Peyer's patch (tissue), 4 donors: ENCODE measurements around the gene STPG3. TPM values are rescaled to one million over a fixed set of nuclear protein-coding genes. Genes with fewer than 3 reads are reported as not detected.

Source experiments
- DNase-seq, 3 donors: peaks; one replicate each; pipeline ENCODE4 v3.0.0-alpha.2; 2017 to 2019
- H3K27ac ChIP-seq, 4 donors: fragments of 200-600 bp; sonication (generic); one replicate each; pipeline ENCODE4 v1.5.1; 2016 to 2019
- H3K27me3 ChIP-seq, 2 donors: fragments of 200-600 bp; sonication (generic); one replicate each; pipeline ENCODE4 v1.5.1; 2019
- H3K36me3 ChIP-seq, 3 donors: fragments of 200-600 bp; sonication (generic); one replicate each; pipeline ENCODE4 v1.5.1; 2016 to 2019
- H3K4me1 ChIP-seq, 4 donors: fragments of 200-600 bp; sonication (generic); one replicate each; pipeline ENCODE4 v1.5.1; 2016 to 2019
- H3K4me3 ChIP-seq, 4 donors: fragments of 200-600 bp; sonication (generic); 1 replicate in 3 of 4; 2 replicates in 1 of 4; pipeline ENCODE4 v1.5.1; 2016 to 2019; ENCODE audit warnings: mild to moderate bottlenecking in 1 of 4
- H3K9me3 ChIP-seq, 4 donors: fragments of 200-600 bp; sonication (generic); one replicate each; pipeline ENCODE4 v1.5.1; 2016 to 2019; ENCODE audit warnings: mild to moderate bottlenecking in 1 of 4
- CTCF ChIP-seq, 6 experiments: fragments of 450-650 bp in 4 of 6; fragments of 200-600 bp in 2 of 6; sonication (generic) in 1 of 6; IDR thresholded peaks; one replicate each; pipeline ENCODE4 v1.5.1; 2017 to 2019; ENCODE audit warnings: antibody characterized with exemption in 6 of 6, mild to moderate bottlenecking in 3 of 6, moderate library complexity in 1 of 6
- POLR2A ChIP-seq, 2 donors: fragments of 450-650 bp; IDR thresholded peaks; one replicate each; pipeline ENCODE4 v1.5.1; 2017; ENCODE audit warnings: antibody characterized with exemption in 2 of 2, mild to moderate bottlenecking in 2 of 2, moderate library complexity in 2 of 2
- total RNA-seq, 4 donors: library from RNA; depleted of rRNA; stranded (reverse); fragments of >200 nt; gene quantifications; one replicate each; pipeline ENCODE4 v1.1.0, GENCODE V29; 2016

STPG3 gene
- total RNA-seq, 4 donors from 2014 or later = not detected

GRCh38 chr9:137300567-137301080, 49.5 kb downstream of the STPG3 start:
- no peak for TF ChIP-seq CTCF (IDR thresholded peaks at IDR 0.05)
- no peak for TF ChIP-seq POLR2A (IDR thresholded peaks at IDR 0.05)
- H3K27ac ChIP-seq = peak overlapping the region; percentile 57 to 99 (median 90)
- peaks cover 6 to 69% (median 22%) of the 10 kb centered on the region in 4 donors for H3K4me1 ChIP-seq
- no peaks in the 10 kb centered on the region for H3K9me3 ChIP-seq
- peak overlapping the region; percentile 33 to 65 (median 56) for H3K4me3 ChIP-seq
- peak in 1 of 3 donors; percentile 61 for DNase-seq
- no peaks in the 10 kb centered on the region for H3K36me3 ChIP-seq
- no peaks in the 10 kb centered on the region for H3K27me3 ChIP-seq

GRCh38 chr9:137301081-137301947, 50.2 kb downstream of the STPG3 start:
- no peaks in the 10 kb centered on the region for H3K27me3 ChIP-seq
- DNase-seq = peak in 1 of 3 donors; percentile 83
- H3K36me3 ChIP-seq = no peaks in the 10 kb centered on the region
- H3K4me3 ChIP-seq = peak overlapping the region; percentile 33 to 65 (median 56)
- H3K9me3 ChIP-seq = no peaks in the 10 kb centered on the region
- H3K27ac ChIP-seq = peak overlapping the region; percentile 57 to 99 (median 90)
- TF ChIP-seq CTCF (IDR thresholded peaks at IDR 0.05) = peak in 2 of 6 experiments; percentile 22 to 28
- peak; percentile 71 to 78 for TF ChIP-seq POLR2A (IDR thresholded peaks at IDR 0.05)
- H3K4me1 ChIP-seq = peaks cover 10 to 70% (median 25%) of the 10 kb centered on the region in 4 donors

- no peaks in the 10 kb centered on the region for H3K9me3 ChIP-seq
- peak within 1 kb of the TSS; percentile 33 to 65 (median 58) for H3K4me3 ChIP-seq
- peak; percentile 86 to 89 for TF ChIP-seq POLR2A (IDR thresholded peaks at IDR 0.05)
- no peak for TF ChIP-seq CTCF (IDR thresholded peaks at IDR 0.05)
- peak within 1 kb of the TSS; percentile 73 to 99 (median 90) for H3K27ac ChIP-seq
- H3K36me3 ChIP-seq = no peaks in the 10 kb centered on the region
- DNase-seq = peak; percentile 92 to 97 (median 95)
- H3K27me3 ChIP-seq = no peaks in the 10 kb centered on the region
- H3K4me1 ChIP-seq = peaks cover 11 to 72% (median 26%) of the 10 kb centered on the region in 4 donors
Measured at GRCh38 chr9:137302118-137302448, 51.0 kb downstream of the STPG3 start, which contains the start of gene NRARP. NRARP (minus strand) TSS chr9:137302271; CDS start chr9:137301928, 343 bp downstream.

GRCh38 chr9:137302449-137303150, 51.5 kb downstream of the STPG3 start:
- peaks cover 14 to 73% (median 26%) of the 10 kb centered on the region in 4 donors for H3K4me1 ChIP-seq
- DNase-seq = no peak

More at GRCh38 chr9:137302449-137303150, 51.5 kb downstream of the STPG3 start:
- H3K27me3 ChIP-seq = no peaks in the 10 kb centered on the region
- H3K27ac ChIP-seq = peak overlapping the region; percentile 73 to 99 (median 84)
- H3K36me3 ChIP-seq = no peaks in the 10 kb centered on the region
- peak overlapping the region; percentile 29 to 65 (median 56) for H3K4me3 ChIP-seq
- peak in 1 of 2 donors; percentile 13 for TF ChIP-seq POLR2A (IDR thresholded peaks at IDR 0.05)
- TF ChIP-seq CTCF (IDR thresholded peaks at IDR 0.05) = peak; percentile 2 to 72 (median 54)
- H3K9me3 ChIP-seq = no peaks in the 10 kb centered on the region

Other genes with a start within 250 kb of the STPG3 start
- gene ABCA2, start 223.0 kb upstream of the STPG3 start, total RNA-seq = 10 to 100 TPM; 46.4 to 69.0 (median 49.0) TPM
- not detected for gene FUT7, start 219.2 kb upstream of the STPG3 start, total RNA-seq
- 100 to 1,000 TPM in 2 of 4 donors, 10 to 100 TPM in 2; 54.2 to 106 (median 83.8) TPM for gene NPDC1, start 205.1 kb upstream of the STPG3 start, total RNA-seq
- 10 to 100 TPM in 3 of 4 donors, 1 to 10 TPM in 1; 5.0 to 53.8 (median 28.9) TPM for gene ENTPD2, start 197.2 kb upstream of the STPG3 start, total RNA-seq
- gene SAPCD2, start 180.7 kb upstream of the STPG3 start, total RNA-seq = 10 to 100 TPM in 1 of 4 donors, 1 to 10 TPM in 3; 5.6 to 12.4 (median 7.9) TPM
- gene UAP1L1, start 173.8 kb upstream of the STPG3 start, total RNA-seq = 10 to 100 TPM in 1 of 4 donors, 1 to 10 TPM in 3; 4.9 to 15.7 (median 6.6) TPM
- 10 to 100 TPM; 42.7 to 74.7 (median 61.0) TPM for gene MAN1B1, start 164.3 kb upstream of the STPG3 start, total RNA-seq
- gene DPP7, start 136.6 kb upstream of the STPG3 start, total RNA-seq = 100 to 1,000 TPM in 1 of 4 donors, 10 to 100 TPM in 3; 44.7 to 177 (median 76.7) TPM
- gene GRIN1, start 112.1 kb upstream of the STPG3 start, total RNA-seq = not detected
- 10 to 100 TPM; 14.5 to 45.7 (median 34.1) TPM for gene LRRC26, start 81.2 kb upstream of the STPG3 start, total RNA-seq
- gene TMEM210, start 79.2 kb upstream of the STPG3 start, total RNA-seq = not detected
- gene ANAPC2, start 62.7 kb upstream of the STPG3 start, total RNA-seq = 100 to 1,000 TPM in 2 of 4 donors, 10 to 100 TPM in 2; 37.7 to 118 (median 78.7) TPM
- gene SSNA1, start 62.6 kb upstream of the STPG3 start, total RNA-seq = 10 to 100 TPM; 58.6 to 82.0 (median 71.6) TPM
- gene TPRN, start 50.5 kb upstream of the STPG3 start, total RNA-seq = 100 to 1,000 TPM in 3 of 4 donors, 10 to 100 TPM in 1; 28.1 to 167 (median 130) TPM
- 10 to 100 TPM; 11.6 to 33.5 (median 27.6) TPM for gene TMEM203, start 45.6 kb upstream of the STPG3 start, total RNA-seq
- 10 to 100 TPM; 16.3 to 39.2 (median 25.1) TPM for gene NDOR1, start 45.6 kb upstream of the STPG3 start, total RNA-seq
- 1 to 10 TPM in 2 of 4 donors, not detected in 2; 4.4 to 5.9 TPM for gene RNF208, start 29.0 kb upstream of the STPG3 start, total RNA-seq
- 1 to 10 TPM in 2 of 4 donors, not detected in 2; 1.3 to 1.9 TPM for gene CYSRT1, start 26.1 kb upstream of the STPG3 start, total RNA-seq
- gene RNF224, start 23.8 kb upstream of the STPG3 start, total RNA-seq = not detected
- gene SLC34A3, start 20.4 kb upstream of the STPG3 start, total RNA-seq = 10 to 100 TPM in 2 of 4 donors, 1 to 10 TPM in 1, not detected in 1; 4.0 to 14.8 (median 13.3) TPM
- gene TUBB4B, start 10.0 kb upstream of the STPG3 start, total RNA-seq = 100 to 1,000 TPM; 174 to 409 (median 322) TPM
- gene NELFB, start 4.0 kb downstream of the STPG3 start, total RNA-seq = 10 to 100 TPM; 47.4 to 57.8 (median 50.2) TPM
- gene TOR4A, start 26.4 kb downstream of the STPG3 start, total RNA-seq = 10 to 100 TPM; 33.8 to 45.7 (median 39.2) TPM
- gene NRARP, start 51.0 kb downstream of the STPG3 start, total RNA-seq = 10 to 100 TPM; 35.3 to 56.1 (median 43.8) TPM
- gene EXD3, start 171.9 kb downstream of the STPG3 start, total RNA-seq = 10 to 100 TPM; 38.7 to 82.4 (median 61.6) TPM
- gene NOXA1, start 172.1 kb downstream of the STPG3 start, total RNA-seq = 10 to 100 TPM; 28.2 to 37.3 (median 33.2) TPM
- gene ENTPD8, start 190.1 kb downstream of the STPG3 start, total RNA-seq = 100 to 1,000 TPM in 2 of 4 donors, 10 to 100 TPM in 2; 26.4 to 143 (median 104) TPM
- gene NSMF, start 208.0 kb downstream of the STPG3 start, total RNA-seq = 100 to 1,000 TPM in 3 of 4 donors, 10 to 100 TPM in 1; 47.0 to 135 (median 117) TPM